ENCODE measurements around the gene ECM1.

The ECM1 gene

GRCh38 chr1:150537732-150538684 is 30.1 kb downstream of the ECM1 start:
- no peak for TF ChIP-seq POLR2AphosphoS5 (IDR thresholded peaks at IDR 0.05; ENCODE audit: low read depth)
- TF ChIP-seq GABPA (IDR thresholded peaks at IDR 0.05; ENCODE audit: low read depth): no peak
- TF ChIP-seq SPI1 (IDR thresholded peaks at IDR 0.05; ENCODE audit: borderline replicate concordance, low read depth): no peak
- TF ChIP-seq, protein P1, sequence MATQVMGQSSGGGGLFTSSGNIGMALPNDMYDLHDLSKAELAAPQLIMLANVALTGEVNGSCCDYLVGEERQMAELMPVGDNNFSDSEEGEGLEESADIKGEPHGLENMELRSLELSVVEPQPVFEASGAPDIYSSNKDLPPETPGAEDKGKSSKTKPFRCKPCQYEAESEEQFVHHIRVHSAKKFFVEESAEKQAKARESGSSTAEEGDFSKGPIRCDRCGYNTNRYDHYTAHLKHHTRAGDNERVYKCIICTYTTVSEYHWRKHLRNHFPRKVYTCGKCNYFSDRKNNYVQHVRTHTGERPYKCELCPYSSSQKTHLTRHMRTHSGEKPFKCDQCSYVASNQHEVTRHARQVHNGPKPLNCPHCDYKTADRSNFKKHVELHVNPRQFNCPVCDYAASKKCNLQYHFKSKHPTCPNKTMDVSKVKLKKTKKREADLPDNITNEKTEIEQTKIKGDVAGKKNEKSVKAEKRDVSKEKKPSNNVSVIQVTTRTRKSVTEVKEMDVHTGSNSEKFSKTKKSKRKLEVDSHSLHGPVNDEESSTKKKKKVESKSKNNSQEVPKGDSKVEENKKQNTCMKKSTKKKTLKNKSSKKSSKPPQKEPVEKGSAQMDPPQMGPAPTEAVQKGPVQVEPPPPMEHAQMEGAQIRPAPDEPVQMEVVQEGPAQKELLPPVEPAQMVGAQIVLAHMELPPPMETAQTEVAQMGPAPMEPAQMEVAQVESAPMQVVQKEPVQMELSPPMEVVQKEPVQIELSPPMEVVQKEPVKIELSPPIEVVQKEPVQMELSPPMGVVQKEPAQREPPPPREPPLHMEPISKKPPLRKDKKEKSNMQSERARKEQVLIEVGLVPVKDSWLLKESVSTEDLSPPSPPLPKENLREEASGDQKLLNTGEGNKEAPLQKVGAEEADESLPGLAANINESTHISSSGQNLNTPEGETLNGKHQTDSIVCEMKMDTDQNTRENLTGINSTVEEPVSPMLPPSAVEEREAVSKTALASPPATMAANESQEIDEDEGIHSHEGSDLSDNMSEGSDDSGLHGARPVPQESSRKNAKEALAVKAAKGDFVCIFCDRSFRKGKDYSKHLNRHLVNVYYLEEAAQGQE (IDR thresholded peaks at IDR 0.05; ENCODE audit: insufficient replicate concordance, low read depth): no peak
- TF ChIP-seq, protein P2, sequence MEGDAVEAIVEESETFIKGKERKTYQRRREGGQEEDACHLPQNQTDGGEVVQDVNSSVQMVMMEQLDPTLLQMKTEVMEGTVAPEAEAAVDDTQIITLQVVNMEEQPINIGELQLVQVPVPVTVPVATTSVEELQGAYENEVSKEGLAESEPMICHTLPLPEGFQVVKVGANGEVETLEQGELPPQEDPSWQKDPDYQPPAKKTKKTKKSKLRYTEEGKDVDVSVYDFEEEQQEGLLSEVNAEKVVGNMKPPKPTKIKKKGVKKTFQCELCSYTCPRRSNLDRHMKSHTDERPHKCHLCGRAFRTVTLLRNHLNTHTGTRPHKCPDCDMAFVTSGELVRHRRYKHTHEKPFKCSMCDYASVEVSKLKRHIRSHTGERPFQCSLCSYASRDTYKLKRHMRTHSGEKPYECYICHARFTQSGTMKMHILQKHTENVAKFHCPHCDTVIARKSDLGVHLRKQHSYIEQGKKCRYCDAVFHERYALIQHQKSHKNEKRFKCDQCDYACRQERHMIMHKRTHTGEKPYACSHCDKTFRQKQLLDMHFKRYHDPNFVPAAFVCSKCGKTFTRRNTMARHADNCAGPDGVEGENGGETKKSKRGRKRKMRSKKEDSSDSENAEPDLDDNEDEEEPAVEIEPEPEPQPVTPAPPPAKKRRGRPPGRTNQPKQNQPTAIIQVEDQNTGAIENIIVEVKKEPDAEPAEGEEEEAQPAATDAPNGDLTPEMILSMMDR (IDR thresholded peaks at IDR 0.05; ENCODE audit: insufficient read depth, low read length): no peak
- Histone ChIP-seq H3K27me3 (ENCODE audit: insufficient read depth, poor library complexity, severe bottlenecking) (no peaks in the 10 kb centered on the region), H3K27ac (replicated peaks) (no peak overlapping the region), H3K4me3 (replicated peaks; ENCODE audit: insufficient read depth, low read length) (no peak overlapping the region)
- no peak for DNase-seq (ENCODE audit: low read depth in 1 of 2, low spot score in 1 of 2)

DNA sequence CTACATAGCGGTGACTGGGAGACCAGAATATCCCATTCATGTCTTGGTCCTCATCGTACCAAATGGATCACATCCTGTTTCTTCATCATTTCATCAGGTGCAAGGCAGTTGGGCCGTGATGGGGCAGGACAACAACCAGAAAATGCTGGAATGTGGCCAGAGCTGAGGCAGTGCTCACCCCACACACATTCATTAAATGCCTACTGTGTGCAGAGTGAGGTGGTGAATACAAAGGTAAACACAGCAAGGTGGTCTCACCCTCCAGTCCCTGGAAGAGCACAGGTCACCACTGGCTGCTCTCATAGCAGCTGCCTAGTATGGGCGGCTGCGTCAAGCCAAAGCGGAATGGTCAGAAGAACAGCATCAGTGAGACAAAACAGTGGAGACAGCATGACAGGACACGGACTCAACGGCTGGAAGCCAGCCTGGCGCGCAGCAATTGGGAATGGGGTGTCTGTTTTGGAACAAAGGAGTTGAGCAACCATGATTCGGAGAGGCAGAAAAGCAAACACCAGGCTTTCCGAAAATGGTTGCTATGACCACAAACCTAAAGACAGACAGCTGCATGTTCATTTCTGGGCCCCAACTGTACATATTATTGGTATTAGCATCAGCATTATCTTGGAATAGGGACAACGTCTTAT is 35.7 kb downstream of the ECM1 start:
- Histone ChIP-seq H3K4me3 (replicated peaks; ENCODE audit: insufficient read depth, low read length) (no peak overlapping the region), H3K27ac (replicated peaks) (no peak overlapping the region), H3K27me3 (ENCODE audit: insufficient read depth, poor library complexity, severe bottlenecking) (no peaks in the 10 kb centered on the region)
- TF ChIP-seq, protein P2 (IDR thresholded peaks at IDR 0.05; ENCODE audit: insufficient read depth, low read length): no peak
- TF ChIP-seq, protein P1 (IDR thresholded peaks at IDR 0.05; ENCODE audit: insufficient replicate concordance, low read depth): no peak
- TF ChIP-seq GABPA (IDR thresholded peaks at IDR 0.05; ENCODE audit: low read depth) (no peak), SPI1 (IDR thresholded peaks at IDR 0.05; ENCODE audit: borderline replicate concordance, low read depth) (no peak), POLR2AphosphoS5 (IDR thresholded peaks at IDR 0.05; ENCODE audit: low read depth) (no peak)
- no peak for DNase-seq (ENCODE audit: low read depth in 1 of 2, low spot score in 1 of 2)

DNA sequence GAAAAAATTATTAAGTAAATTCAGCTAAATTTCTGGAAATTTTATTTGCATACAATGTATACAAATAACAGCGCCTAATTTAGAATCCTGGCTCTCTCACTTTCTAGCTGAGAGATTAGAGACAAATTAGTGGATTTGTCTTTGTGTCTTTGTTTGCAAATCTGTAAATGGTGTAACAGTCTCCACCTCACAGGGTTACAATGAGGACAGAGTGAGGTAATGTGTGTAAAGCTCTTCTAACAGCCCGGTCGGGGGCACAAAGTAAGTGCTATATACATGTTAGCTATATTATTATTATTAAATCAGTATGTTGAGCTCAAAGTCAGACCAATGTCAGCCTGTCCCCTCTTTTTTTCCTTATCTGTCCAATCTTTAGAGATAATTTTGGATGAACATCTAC is 36.3 kb downstream of the ECM1 start:
- TF ChIP-seq, protein P1 (IDR thresholded peaks at IDR 0.05; ENCODE audit: insufficient replicate concordance, low read depth): no peak
- TF ChIP-seq SPI1 (IDR thresholded peaks at IDR 0.05; ENCODE audit: borderline replicate concordance, low read depth): no peak
- no peak for TF ChIP-seq GABPA (IDR thresholded peaks at IDR 0.05; ENCODE audit: low read depth)
- DNase-seq (ENCODE audit: low read depth in 1 of 2, low spot score in 1 of 2): no peak
- no peak overlapping the region for H3K27ac ChIP-seq (replicated peaks)
- H3K27me3 ChIP-seq (ENCODE audit: insufficient read depth, poor library complexity, severe bottlenecking): no peaks in the 10 kb centered on the region
- no peak overlapping the region for H3K4me3 ChIP-seq (replicated peaks; ENCODE audit: insufficient read depth, low read length)
